Naive thymus-derived CD8-positive, alpha-beta T cell (primary cell): ENCODE measurements around the gene OR6B1. TPM values are rescaled to one million over a fixed set of nuclear protein-coding genes. Genes with fewer than 3 reads are reported as not detected.

Source experiments
- polyA plus RNA-seq, 3 donors: library from polyadenylated mRNA; unstranded; fragments of 300-500 nt; fragmentation: Illumina TruSeq; gene quantifications; one replicate each; pipeline ENCODE4 v1.2.3, GENCODE V29; 2021
- total RNA-seq, 8 experiments: library from RNA in 2 of 8; stranded (reverse) in 2 of 8; gene quantifications; one replicate each; pipeline ENCODE4 v1.2.3 and lab custom pipeline; 2021 to 2026

The OR6B1 gene
- total and polyA plus RNA-seq, 5 experiments from 2014 or later = not detected

Other genes with a start within 250 kb of the OR6B1 start
- gene CTAGE6, start 242.6 kb upstream of the OR6B1 start, total RNA-seq = 1 to 10 TPM in 1 of 2 experiments, under 1 TPM in 1; 0.96 to 1.2 TPM
- under 1 TPM in 1 of 3 donors, not detected in 2; 0.08 TPM for gene CTAGE6, start 242.6 kb upstream of the OR6B1 start, polyA plus RNA-seq
- gene TCAF1, start 98.1 kb upstream of the OR6B1 start, total RNA-seq = 10 to 100 TPM; 16.9 to 19.2 TPM
- gene TCAF1, start 98.1 kb upstream of the OR6B1 start, polyA plus RNA-seq = 10 to 100 TPM in 2 of 3 donors, 1 to 10 TPM in 1; 8.9 to 15.2 (median 12.8) TPM
- not detected for gene OR2F2, start 65.1 kb upstream of the OR6B1 start, total RNA-seq
- not detected for gene OR2F2, start 65.1 kb upstream of the OR6B1 start, polyA plus RNA-seq
- gene OR2F1, start 45.5 kb upstream of the OR6B1 start, total RNA-seq = not detected
- not detected for gene OR2F1, start 45.5 kb upstream of the OR6B1 start, polyA plus RNA-seq
- not detected for gene OR2A5, start 48.6 kb downstream of the OR6B1 start, total RNA-seq
- under 1 TPM in 1 of 3 donors, not detected in 2; 0.05 TPM for gene OR2A5, start 48.6 kb downstream of the OR6B1 start, polyA plus RNA-seq
- not detected for gene OR2A25, start 69.5 kb downstream of the OR6B1 start, total RNA-seq
- not detected for gene OR2A25, start 69.5 kb downstream of the OR6B1 start, polyA plus RNA-seq
- gene OR2A12, start 86.0 kb downstream of the OR6B1 start, total RNA-seq = not detected
- not detected for gene OR2A12, start 86.0 kb downstream of the OR6B1 start, polyA plus RNA-seq
- not detected for gene OR2A2, start 109.3 kb downstream of the OR6B1 start, total RNA-seq
- not detected for gene OR2A2, start 109.3 kb downstream of the OR6B1 start, polyA plus RNA-seq
- not detected for gene OR2A14, start 122.9 kb downstream of the OR6B1 start, total RNA-seq
- not detected for gene OR2A14, start 122.9 kb downstream of the OR6B1 start, polyA plus RNA-seq
- 1 to 10 TPM; 1.8 to 1.9 TPM for gene CTAGE4, start 183.1 kb downstream of the OR6B1 start, total RNA-seq
- under 1 TPM in 1 of 3 donors, not detected in 2; 0.44 TPM for gene CTAGE4, start 183.1 kb downstream of the OR6B1 start, polyA plus RNA-seq
- gene ARHGEF35, start 195.5 kb downstream of the OR6B1 start, total RNA-seq = 1 to 10 TPM; 4.2 to 5.0 TPM
- gene ARHGEF35, start 195.5 kb downstream of the OR6B1 start, polyA plus RNA-seq = 1 to 10 TPM in 2 of 3 donors, under 1 TPM in 1; 0.87 to 2.4 (median 2.4) TPM
- under 1 TPM in 1 of 2 experiments, not detected in 1; 0.16 TPM for gene OR2A42, start 239.3 kb downstream of the OR6B1 start, total RNA-seq
- under 1 TPM in 1 of 3 donors, not detected in 2; 0.09 TPM for gene OR2A42, start 239.3 kb downstream of the OR6B1 start, polyA plus RNA-seq